ENCODE results near the gene LAMB2.

DNA sequence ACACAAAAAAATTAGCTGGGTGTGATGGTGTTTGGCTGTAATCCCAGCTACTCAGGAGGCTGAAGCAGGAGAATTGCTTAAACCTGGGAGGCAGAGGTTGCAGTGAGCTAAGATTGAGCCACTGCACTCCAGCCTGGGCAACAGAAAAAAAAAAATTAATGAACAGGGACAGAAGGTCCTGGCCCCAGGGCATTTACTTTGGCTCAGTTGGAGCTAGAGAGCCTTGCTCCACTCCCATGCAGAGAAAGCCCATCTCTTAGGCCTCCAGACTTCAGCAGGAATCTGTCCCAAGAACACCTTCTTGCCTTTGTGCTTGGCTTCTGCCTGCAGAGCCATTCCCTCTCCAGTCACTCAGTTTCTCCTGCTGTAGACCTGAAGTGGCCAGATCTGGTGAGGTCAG, 47.3 kb upstream of the LAMB2 start:
- TF ChIP-seq, protein P1, sequence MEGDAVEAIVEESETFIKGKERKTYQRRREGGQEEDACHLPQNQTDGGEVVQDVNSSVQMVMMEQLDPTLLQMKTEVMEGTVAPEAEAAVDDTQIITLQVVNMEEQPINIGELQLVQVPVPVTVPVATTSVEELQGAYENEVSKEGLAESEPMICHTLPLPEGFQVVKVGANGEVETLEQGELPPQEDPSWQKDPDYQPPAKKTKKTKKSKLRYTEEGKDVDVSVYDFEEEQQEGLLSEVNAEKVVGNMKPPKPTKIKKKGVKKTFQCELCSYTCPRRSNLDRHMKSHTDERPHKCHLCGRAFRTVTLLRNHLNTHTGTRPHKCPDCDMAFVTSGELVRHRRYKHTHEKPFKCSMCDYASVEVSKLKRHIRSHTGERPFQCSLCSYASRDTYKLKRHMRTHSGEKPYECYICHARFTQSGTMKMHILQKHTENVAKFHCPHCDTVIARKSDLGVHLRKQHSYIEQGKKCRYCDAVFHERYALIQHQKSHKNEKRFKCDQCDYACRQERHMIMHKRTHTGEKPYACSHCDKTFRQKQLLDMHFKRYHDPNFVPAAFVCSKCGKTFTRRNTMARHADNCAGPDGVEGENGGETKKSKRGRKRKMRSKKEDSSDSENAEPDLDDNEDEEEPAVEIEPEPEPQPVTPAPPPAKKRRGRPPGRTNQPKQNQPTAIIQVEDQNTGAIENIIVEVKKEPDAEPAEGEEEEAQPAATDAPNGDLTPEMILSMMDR (IDR thresholded peaks at IDR 0.05) = no peak
- TF ChIP-seq POLR2A (IDR thresholded peaks at IDR 0.05) = no peak

All from thyroid gland (tissue), 4 donors.